HG02852 (cell line): Measurements from ENCODE around the gene ZNF831.

Experiments
- ATAC-seq: cut with Tn5 transposase; IDR thresholded peaks from one replicate; pipeline ENCODE4 v1.9.1; 2021; ENCODE audit warnings: mild to moderate bottlenecking, moderate library complexity; ENCODE audit not compliant: unreplicated experiment

The ZNF831 gene

GRCh38 chr20:59163631-59164530 is at the start of gene ZNF831:
TSS of gene ZNF831 (plus strand) at chr20:59163821. CDS start at chr20:59191020, 27,199 bp downstream.
- ATAC-seq, result no peak

- ATAC-seq, result no peak
Measured at GRCh38 chr20:59117526-59117925, 46.1 kb upstream of the ZNF831 start.

- no peak for ATAC-seq
Measured at GRCh38 chr20:59118855-59119254, 44.8 kb upstream of the ZNF831 start.

GRCh38 chr20:59120491-59120890 is 43.1 kb upstream of the ZNF831 start:
- ATAC-seq, result no peak

GRCh38 chr20:59120919-59121318 is 42.7 kb upstream of the ZNF831 start:
- no peak for ATAC-seq

GRCh38 chr20:59121714-59122565 is 41.7 kb upstream of the ZNF831 start:
- no peak for ATAC-seq

GRCh38 chr20:59122566-59122919 is 41.1 kb upstream of the ZNF831 start:
- ATAC-seq, result no peak

GRCh38 chr20:59123011-59123677 is 40.5 kb upstream of the ZNF831 start:
- no peak for ATAC-seq

- ATAC-seq, result no peak
Measured at GRCh38 chr20:59123678-59124255, 39.9 kb upstream of the ZNF831 start.

GRCh38 chr20:59124296-59125029 is 39.2 kb upstream of the ZNF831 start:
- no peak for ATAC-seq

- no peak for ATAC-seq
Measured at GRCh38 chr20:59125332-59125731, 38.3 kb upstream of the ZNF831 start.

GRCh38 chr20:59125836-59126235 is 37.8 kb upstream of the ZNF831 start:
- no peak for ATAC-seq

- no peak for ATAC-seq
Measured at GRCh38 chr20:59127839-59128238, 35.8 kb upstream of the ZNF831 start.

- no peak for ATAC-seq
Measured at GRCh38 chr20:59131551-59132285, 31.9 kb upstream of the ZNF831 start.

- no peak for ATAC-seq
Measured at GRCh38 chr20:59134182-59134581, 29.4 kb upstream of the ZNF831 start.

GRCh38 chr20:59135093-59135492 is 28.5 kb upstream of the ZNF831 start:
- ATAC-seq, result no peak

GRCh38 chr20:59136027-59136426 is 27.6 kb upstream of the ZNF831 start:
- ATAC-seq, result no peak

- no peak for ATAC-seq
Measured at GRCh38 chr20:59137532-59137931, 26.1 kb upstream of the ZNF831 start.

- no peak for ATAC-seq
Measured at GRCh38 chr20:59138114-59138748, 25.4 kb upstream of the ZNF831 start.
